ENCODE data around the gene KTN1.

KTN1 gene

DNA sequence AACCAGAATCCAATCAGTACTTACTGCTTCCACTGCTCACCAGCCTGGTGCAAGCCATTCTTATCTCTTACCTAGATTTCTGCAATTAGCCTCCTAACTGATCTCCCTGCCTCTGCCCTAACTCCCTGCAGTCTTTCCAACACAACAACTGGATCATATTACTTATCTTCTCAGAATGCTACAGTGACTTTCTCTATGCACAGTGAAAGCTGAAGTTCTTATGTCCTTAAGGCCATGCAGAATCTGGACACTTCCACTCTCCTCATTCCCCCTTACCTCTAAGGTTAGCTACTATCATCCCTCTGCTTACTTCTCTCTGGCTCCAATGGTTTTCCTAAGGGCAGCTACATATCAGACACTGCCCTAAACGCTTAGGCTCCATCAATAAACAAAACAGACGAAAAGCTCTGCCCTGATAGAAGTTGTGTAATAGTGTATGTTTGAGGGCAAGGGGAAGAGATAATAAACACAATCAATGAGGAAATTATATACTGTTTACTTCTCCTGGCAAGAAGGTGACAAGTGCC lies 4.0 kb downstream of the KTN1 start:
- Histone ChIP-seq H3K4me3 (replicated peaks; ENCODE audit: insufficient read depth, low read length) (no peak overlapping the region), H3K27ac (replicated peaks) (no peak overlapping the region), H3K27me3 (ENCODE audit: insufficient read depth, poor library complexity, severe bottlenecking) (no peaks in the 10 kb centered on the region)
- no peak for DNase-seq (ENCODE audit: low read depth in 1 of 2, low spot score in 1 of 2)
- TF ChIP-seq SPI1 (IDR thresholded peaks at IDR 0.05; ENCODE audit: borderline replicate concordance, low read depth): no peak
- TF ChIP-seq, protein P1, sequence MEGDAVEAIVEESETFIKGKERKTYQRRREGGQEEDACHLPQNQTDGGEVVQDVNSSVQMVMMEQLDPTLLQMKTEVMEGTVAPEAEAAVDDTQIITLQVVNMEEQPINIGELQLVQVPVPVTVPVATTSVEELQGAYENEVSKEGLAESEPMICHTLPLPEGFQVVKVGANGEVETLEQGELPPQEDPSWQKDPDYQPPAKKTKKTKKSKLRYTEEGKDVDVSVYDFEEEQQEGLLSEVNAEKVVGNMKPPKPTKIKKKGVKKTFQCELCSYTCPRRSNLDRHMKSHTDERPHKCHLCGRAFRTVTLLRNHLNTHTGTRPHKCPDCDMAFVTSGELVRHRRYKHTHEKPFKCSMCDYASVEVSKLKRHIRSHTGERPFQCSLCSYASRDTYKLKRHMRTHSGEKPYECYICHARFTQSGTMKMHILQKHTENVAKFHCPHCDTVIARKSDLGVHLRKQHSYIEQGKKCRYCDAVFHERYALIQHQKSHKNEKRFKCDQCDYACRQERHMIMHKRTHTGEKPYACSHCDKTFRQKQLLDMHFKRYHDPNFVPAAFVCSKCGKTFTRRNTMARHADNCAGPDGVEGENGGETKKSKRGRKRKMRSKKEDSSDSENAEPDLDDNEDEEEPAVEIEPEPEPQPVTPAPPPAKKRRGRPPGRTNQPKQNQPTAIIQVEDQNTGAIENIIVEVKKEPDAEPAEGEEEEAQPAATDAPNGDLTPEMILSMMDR (IDR thresholded peaks at IDR 0.05; ENCODE audit: insufficient read depth, low read length): no peak
- TF ChIP-seq GABPA (IDR thresholded peaks at IDR 0.05; ENCODE audit: low read depth): no peak
- TF ChIP-seq POLR2AphosphoS5 (IDR thresholded peaks at IDR 0.05; ENCODE audit: low read depth): no peak
- TF ChIP-seq, protein P2, sequence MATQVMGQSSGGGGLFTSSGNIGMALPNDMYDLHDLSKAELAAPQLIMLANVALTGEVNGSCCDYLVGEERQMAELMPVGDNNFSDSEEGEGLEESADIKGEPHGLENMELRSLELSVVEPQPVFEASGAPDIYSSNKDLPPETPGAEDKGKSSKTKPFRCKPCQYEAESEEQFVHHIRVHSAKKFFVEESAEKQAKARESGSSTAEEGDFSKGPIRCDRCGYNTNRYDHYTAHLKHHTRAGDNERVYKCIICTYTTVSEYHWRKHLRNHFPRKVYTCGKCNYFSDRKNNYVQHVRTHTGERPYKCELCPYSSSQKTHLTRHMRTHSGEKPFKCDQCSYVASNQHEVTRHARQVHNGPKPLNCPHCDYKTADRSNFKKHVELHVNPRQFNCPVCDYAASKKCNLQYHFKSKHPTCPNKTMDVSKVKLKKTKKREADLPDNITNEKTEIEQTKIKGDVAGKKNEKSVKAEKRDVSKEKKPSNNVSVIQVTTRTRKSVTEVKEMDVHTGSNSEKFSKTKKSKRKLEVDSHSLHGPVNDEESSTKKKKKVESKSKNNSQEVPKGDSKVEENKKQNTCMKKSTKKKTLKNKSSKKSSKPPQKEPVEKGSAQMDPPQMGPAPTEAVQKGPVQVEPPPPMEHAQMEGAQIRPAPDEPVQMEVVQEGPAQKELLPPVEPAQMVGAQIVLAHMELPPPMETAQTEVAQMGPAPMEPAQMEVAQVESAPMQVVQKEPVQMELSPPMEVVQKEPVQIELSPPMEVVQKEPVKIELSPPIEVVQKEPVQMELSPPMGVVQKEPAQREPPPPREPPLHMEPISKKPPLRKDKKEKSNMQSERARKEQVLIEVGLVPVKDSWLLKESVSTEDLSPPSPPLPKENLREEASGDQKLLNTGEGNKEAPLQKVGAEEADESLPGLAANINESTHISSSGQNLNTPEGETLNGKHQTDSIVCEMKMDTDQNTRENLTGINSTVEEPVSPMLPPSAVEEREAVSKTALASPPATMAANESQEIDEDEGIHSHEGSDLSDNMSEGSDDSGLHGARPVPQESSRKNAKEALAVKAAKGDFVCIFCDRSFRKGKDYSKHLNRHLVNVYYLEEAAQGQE (IDR thresholded peaks at IDR 0.05; ENCODE audit: insufficient replicate concordance, low read depth): no peak

DNA sequence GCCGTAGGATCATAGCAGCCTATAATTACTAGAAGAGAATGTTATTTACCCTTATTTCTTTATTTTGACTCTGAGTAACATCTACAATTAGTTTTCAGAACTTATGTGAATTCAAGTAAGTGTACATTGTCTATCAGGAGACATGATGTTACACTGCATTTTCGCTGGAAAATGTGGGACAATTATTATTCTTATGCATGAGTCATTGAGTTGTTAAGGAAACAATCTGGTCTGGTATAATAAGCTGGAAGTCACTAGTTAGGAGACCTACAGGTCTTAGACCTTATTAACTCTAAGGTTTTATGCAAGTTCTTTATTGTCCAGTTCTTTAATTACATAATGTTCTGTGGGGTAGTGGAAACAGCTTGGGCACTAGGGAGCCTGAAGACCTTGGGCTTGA lies 5.8 kb downstream of the KTN1 start:
- Histone ChIP-seq H3K4me3 (replicated peaks; ENCODE audit: insufficient read depth, low read length) (no peak overlapping the region), H3K27me3 (ENCODE audit: insufficient read depth, poor library complexity, severe bottlenecking) (no peaks in the 10 kb centered on the region)

DNA sequence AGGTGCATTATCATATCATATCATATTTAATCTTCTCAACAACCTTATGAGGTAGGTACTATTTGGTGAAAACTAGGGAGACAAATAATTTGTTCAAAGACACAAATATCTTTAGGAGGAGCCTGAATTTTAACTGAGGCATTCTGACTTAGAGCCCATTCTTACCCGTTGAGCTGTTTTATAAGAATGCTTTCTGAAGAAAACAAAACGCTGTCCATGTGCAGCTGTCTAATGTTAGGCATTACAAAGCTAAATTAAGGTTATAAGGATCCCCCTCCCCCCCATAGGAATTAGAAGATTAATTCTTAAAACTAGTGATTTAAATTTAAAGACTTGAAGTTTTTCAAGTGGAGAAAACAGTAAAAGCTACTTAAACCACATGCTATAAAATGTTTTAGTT lies 6.4 kb downstream of the KTN1 start:
- H3K27ac ChIP-seq (replicated peaks): no peak overlapping the region

More for the DNA sequence above, 5.8 kb downstream of the KTN1 start:
- no peak overlapping the region for H3K27ac ChIP-seq (replicated peaks)
- DNase-seq (ENCODE audit: low read depth in 1 of 2, low spot score in 1 of 2): no peak
- TF ChIP-seq, protein P1 (IDR thresholded peaks at IDR 0.05; ENCODE audit: insufficient read depth, low read length): no peak
- TF ChIP-seq, protein P2 (IDR thresholded peaks at IDR 0.05; ENCODE audit: insufficient replicate concordance, low read depth): no peak
- TF ChIP-seq SPI1 (IDR thresholded peaks at IDR 0.05; ENCODE audit: borderline replicate concordance, low read depth) (no peak), POLR2AphosphoS5 (IDR thresholded peaks at IDR 0.05; ENCODE audit: low read depth) (no peak), GABPA (IDR thresholded peaks at IDR 0.05; ENCODE audit: low read depth) (no peak)

More for the DNA sequence above, 6.4 kb downstream of the KTN1 start:
- TF ChIP-seq SPI1 (IDR thresholded peaks at IDR 0.05; ENCODE audit: borderline replicate concordance, low read depth) (no peak), GABPA (IDR thresholded peaks at IDR 0.05; ENCODE audit: low read depth) (no peak), POLR2AphosphoS5 (IDR thresholded peaks at IDR 0.05; ENCODE audit: low read depth) (no peak)
- TF ChIP-seq, protein P1 (IDR thresholded peaks at IDR 0.05; ENCODE audit: insufficient read depth, low read length): no peak
- TF ChIP-seq, protein P2 (IDR thresholded peaks at IDR 0.05; ENCODE audit: insufficient replicate concordance, low read depth): no peak
- H3K27me3 ChIP-seq (ENCODE audit: insufficient read depth, poor library complexity, severe bottlenecking): no peaks in the 10 kb centered on the region
- no peak for DNase-seq (ENCODE audit: low read depth in 1 of 2, low spot score in 1 of 2)
- no peak overlapping the region for H3K4me3 ChIP-seq (replicated peaks; ENCODE audit: insufficient read depth, low read length)
